Fibroblast of pulmonary artery (primary cell): ENCODE measurements around the gene RHOF.

ENCODE experiments used
- DNase-seq: peaks from one replicate; pipeline ENCODE4 v3.0.0-alpha.2; 2010; ENCODE audit warnings: low read depth
- H3K4me3 ChIP-seq: replicated peaks from 2 replicates; pipeline ENCODE4 v1.5.1; 2011; ENCODE audit warnings: low read depth, mild to moderate bottlenecking, control low read depth, low read length, moderate library complexity
- TF ChIP-seq, protein P1 (sequence below): IDR thresholded peaks from 2 replicates; pipeline ENCODE4 v1.5.1; 2011; ENCODE audit warnings: mild to moderate bottlenecking, control low read depth, low read length, inconsistent platforms; ENCODE audit errors: missing control alignments

RHOF gene

DNA sequence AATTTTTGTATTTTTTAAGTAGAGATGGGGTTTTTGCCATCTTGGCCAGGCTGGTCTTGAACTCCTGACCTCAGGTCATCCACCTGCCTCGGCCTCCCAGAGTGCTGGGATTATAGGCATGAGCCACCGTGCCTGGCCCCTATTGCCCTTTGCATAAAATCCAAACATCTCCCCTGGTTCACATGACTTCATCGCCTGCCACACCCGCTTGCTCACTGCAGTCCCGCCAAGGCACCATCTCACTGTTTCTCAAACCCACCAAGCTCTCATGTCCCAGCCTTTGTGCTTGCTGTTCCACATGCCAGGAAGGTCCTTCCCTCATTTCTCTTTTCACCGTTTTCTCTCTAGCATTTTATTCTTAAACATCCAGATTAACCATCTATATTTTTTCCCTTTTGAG lies 9.7 kb downstream of the RHOF start:
- no peak for DNase-seq
- no peak overlapping the region for H3K4me3 ChIP-seq
- TF ChIP-seq, protein P1, sequence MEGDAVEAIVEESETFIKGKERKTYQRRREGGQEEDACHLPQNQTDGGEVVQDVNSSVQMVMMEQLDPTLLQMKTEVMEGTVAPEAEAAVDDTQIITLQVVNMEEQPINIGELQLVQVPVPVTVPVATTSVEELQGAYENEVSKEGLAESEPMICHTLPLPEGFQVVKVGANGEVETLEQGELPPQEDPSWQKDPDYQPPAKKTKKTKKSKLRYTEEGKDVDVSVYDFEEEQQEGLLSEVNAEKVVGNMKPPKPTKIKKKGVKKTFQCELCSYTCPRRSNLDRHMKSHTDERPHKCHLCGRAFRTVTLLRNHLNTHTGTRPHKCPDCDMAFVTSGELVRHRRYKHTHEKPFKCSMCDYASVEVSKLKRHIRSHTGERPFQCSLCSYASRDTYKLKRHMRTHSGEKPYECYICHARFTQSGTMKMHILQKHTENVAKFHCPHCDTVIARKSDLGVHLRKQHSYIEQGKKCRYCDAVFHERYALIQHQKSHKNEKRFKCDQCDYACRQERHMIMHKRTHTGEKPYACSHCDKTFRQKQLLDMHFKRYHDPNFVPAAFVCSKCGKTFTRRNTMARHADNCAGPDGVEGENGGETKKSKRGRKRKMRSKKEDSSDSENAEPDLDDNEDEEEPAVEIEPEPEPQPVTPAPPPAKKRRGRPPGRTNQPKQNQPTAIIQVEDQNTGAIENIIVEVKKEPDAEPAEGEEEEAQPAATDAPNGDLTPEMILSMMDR, result no peak

DNA sequence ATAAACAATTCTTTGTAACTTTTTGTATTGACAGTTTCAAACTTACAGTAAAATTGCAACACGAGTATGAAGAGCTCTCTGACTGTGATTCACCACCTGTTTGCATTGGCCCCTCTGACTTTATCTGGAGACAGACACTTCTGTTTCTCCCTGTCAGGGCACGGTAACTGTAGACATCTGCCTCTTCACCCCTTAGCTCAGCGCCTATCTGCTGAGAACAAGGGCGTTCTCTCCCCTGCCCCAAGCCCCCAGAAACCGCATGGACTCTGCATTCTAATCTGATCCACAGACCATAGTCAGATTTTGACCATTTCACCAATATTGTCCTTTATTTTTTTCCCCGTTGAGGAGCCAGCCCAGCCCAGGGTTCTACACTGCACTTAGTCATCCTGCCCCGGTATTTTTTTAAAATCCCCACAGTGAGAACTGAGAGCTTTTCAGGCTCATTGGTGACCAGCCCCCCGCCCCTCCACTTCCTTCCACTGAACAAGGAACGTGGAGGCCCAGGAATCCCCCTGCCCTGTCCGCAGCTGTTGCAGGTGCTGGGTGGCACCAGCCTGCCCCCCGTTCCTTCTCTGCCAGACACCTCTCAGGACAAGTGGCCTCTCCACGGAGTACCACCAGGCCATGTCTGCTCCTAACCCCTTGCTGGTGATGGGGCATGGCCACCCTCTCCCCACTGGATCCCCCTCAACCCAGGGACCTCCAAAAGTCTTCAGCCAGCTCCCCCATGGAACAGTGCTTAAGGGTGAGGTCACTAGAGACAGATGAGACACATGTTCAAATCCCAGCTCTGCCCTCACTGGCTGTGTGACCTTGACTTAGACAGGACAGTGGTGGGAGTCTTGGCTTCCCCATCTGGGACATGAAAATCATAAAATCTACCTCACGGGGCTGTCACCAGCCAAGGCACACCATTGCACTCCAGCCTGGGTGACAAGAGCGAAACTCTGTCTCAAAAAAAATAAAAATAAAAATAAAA lies 11.2 kb downstream of the RHOF start:
- DNase-seq, result no peak

DNA sequence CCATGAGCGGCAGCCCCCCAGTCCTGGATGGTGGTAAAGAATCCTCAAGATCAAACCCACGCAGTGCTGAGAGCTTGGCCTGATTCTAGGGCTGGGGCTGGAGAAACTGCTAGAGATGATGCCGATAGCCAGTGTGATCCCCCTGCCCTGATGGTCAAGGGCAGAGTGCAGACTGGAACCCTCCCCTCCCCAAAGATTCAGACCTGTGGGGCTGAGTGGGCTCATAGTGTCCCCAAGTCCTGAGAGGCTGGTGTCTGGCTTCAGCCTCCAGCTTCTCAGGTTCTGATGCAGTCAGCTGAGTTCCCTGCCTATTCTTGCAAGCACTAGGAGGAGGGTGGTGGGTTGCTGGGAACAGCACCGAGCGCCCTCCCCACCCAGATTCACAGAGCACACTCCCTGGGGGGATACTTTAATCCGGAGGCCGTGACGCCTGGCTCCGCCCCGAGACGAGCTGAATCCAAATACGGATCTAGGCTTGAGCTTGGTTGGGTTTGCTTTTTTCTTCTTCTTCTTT lies 11.9 kb downstream of the RHOF start:
- TF ChIP-seq, protein P1, result no peak
- DNase-seq, result no peak
- H3K4me3 ChIP-seq, result no peak overlapping the region

More for the DNA sequence above, 11.2 kb downstream of the RHOF start:
- TF ChIP-seq, protein P1, result no peak
- no peak overlapping the region for H3K4me3 ChIP-seq

DNA sequence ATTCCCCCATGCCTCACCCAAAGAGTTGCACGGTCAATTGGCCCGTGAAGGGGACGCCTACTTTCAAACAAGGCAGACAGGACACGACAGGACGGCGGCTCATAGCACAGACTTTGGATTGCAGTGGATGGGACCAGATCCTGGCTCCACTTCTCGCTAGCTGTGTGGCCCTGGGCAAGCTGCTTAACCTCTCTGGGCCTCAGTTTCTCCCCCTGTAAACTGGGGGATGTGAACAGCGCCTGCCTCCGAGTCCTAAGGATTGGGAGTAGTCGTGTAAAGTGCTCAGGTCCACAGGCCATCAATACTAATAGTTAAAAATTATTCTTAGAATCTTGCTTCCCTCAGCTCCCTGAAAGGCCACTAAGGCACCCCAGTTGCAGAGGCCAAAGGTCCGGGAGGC lies 13.1 kb downstream of the RHOF start:
- no peak for DNase-seq
- H3K4me3 ChIP-seq, result no peak overlapping the region
- TF ChIP-seq, protein P1, result no peak

DNA sequence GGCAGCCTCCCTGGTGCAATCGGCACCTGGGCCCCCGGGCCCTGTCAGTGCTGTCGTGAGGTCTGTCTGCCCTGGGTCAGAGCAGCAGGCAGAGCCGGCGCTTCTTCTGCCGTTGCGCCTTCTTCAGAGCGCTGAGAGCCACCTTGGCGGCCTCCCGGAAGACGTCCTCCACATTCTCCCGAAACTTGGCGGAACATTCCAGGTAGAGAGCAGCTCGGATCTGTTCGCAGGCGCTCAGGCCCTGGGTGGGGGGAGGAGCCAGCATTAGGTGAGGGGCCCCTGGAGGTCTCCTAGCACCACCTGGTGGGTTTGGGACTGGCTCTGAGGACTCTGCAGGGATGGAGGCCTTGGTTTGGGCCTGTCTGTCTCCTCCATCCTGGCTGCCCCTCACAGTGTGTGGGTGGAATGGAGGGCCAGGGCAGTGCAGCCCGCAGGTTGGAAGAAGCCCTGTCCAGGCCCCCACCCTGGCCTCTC lies 14.0 kb downstream of the RHOF start:
- TF ChIP-seq, protein P1, result no peak
- no peak for DNase-seq
- no peak overlapping the region for H3K4me3 ChIP-seq

DNA sequence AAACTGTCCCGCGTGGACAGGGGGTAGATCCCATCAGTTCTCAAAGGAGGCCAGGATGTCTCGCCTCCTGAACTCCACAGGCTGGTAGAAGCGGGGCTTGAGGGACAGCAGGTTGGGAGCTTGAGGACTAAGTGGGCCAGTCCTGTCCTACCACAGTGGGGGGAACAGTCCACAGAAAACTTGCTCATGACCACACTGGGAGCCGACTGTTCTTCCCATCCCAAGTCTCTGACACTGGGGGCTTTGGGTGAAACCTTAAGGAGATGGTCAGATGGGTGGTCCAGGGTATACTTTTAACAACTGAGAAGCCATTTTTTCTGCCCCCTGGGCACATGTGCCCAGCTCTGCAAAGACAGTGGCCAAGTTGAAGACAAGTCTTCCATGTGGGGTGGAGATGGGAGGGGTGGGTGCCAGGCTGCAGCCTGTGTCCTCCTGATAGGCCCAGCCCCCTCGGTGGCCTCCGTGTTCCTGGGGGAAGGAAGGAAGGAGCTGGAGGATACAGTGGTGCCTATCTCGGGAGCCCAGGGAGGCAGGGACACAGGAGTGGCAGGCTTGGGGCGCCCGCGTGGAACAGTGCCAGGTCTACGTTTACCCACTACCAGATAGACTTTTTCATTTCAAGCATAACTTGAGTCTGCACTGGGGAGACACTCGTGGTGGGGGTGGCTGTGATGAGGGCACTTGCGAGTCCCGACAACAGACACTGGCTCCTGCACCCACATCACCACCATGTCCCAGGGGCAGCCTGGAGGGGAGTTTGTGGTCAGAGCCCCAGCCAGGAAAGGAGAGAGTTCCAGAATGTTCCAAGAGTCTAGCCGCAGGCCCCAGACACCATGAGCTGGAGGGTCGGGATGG lies 14.7 kb downstream of the RHOF start:
- H3K4me3 ChIP-seq, result no peak overlapping the region
- DNase-seq, result no peak
- TF ChIP-seq, protein P1, result no peak
